PC-3 (cell line): ENCODE results near the gene C17orf114.

Source experiments
- ATAC-seq: fragments of 200-7000 bp; cut with Tn5 transposase; 2 replicates; pipeline ENCODE4 v1.9.1; 2020; ENCODE audit warnings: mild to moderate bottlenecking, moderate library complexity
- BruUV-seq: library from RNA; stranded (reverse); fragments of 400-500 nt; replicated peaks from 2 replicates; lab custom pipeline; 2021; lab: Mats Ljungman, UMichigan
- CTCF ChIA-PET: fragments of 300-600 bp; sonication (Branson Sonifier 250); formaldehyde crosslinking; loops from one replicate; lab custom pipeline; 2022; ENCODE audit warnings: antibody characterized with exemption; lab: Charles Lee
- POLR2A ChIA-PET: fragments of 300-600 bp; sonication (Branson Sonifier 250); formaldehyde crosslinking; loops from one replicate; lab custom pipeline; 2022; ENCODE audit warnings: antibody characterized with exemption; ENCODE audit not compliant: unreplicated experiment; lab: Charles Lee
- DNase-seq: peaks from one replicate; pipeline ENCODE4 v3.0.0-alpha.2; 2015
- H2AFZ ChIP-seq: fragments of 300-600 bp; sonication (generic); 2 replicates; pipeline ENCODE4 v1.6.0; 2016; ENCODE audit warnings: antibody characterized with exemption, low read length
- H3F3A ChIP-seq: fragments of 300-600 bp; sonication (generic); one replicate; pipeline ENCODE4 v1.6.0; 2017; ENCODE audit warnings: antibody characterized with exemption, low read length, control low read depth, mild to moderate bottlenecking; ENCODE audit not compliant: unreplicated experiment
- H3K27ac ChIP-seq: fragments of 300-600 bp; sonication (generic); 2 replicates; pipeline ENCODE4 v1.5.1; 2016; ENCODE audit warnings: mild to moderate bottlenecking, low read length
- H3K27me3 ChIP-seq: fragments of 300-600 bp; sonication (generic); 2 replicates; pipeline ENCODE4 v1.6.1; 2016; ENCODE audit warnings: low read length, mixed read lengths
- H3K36me3 ChIP-seq: fragments of 300-600 bp; sonication (generic); 2 replicates; pipeline ENCODE4 v1.6.1; 2016; ENCODE audit warnings: low read depth, mixed run types, low read length, mixed read lengths
- H3K4me1 ChIP-seq: fragments of 300-600 bp; sonication (generic); 2 replicates; pipeline ENCODE4 v1.5.1; 2016; ENCODE audit warnings: low read length; ENCODE audit not compliant: insufficient read depth
- H3K4me2 ChIP-seq: fragments of 300-600 bp; sonication (generic); 2 replicates; pipeline ENCODE4 v1.6.0; 2016; ENCODE audit warnings: low read length
- H3K4me3 ChIP-seq: fragments of 300-600 bp; sonication (generic); 2 replicates; pipeline ENCODE4 v1.5.1; 2016; ENCODE audit warnings: mild to moderate bottlenecking, low read length, mixed read lengths
- H3K79me2 ChIP-seq: fragments of 300-600 bp; sonication (generic); 2 replicates; pipeline ENCODE4 v1.6.1; 2017; ENCODE audit warnings: low read length, mixed read lengths
- H3K9ac ChIP-seq: fragments of 300-600 bp; sonication (generic); 2 replicates; pipeline ENCODE4 v1.6.0; 2016; ENCODE audit warnings: mild to moderate bottlenecking, low read length
- H3K9me2 ChIP-seq: fragments of 300-600 bp; sonication (generic); replicated peaks from 2 replicates; pipeline ENCODE4 v1.6.1; 2016; ENCODE audit warnings: mixed run types, low read length, mixed read lengths
- H3K9me3 ChIP-seq: fragments of 300-600 bp; sonication (generic); 2 replicates; pipeline ENCODE4 v1.6.1; 2016; ENCODE audit warnings: low read length, mixed read lengths
- H4K20me1 ChIP-seq: fragments of 300-600 bp; sonication (generic); 2 replicates; pipeline ENCODE4 v1.6.1; 2016; ENCODE audit warnings: low read length, mixed read lengths
- CTCF ChIP-seq: fragments of 300-600 bp; sonication (generic); conservative IDR thresholded peaks from 2 replicates; pipeline ENCODE4 v1.5.1; 2017; ENCODE audit warnings: antibody characterized with exemption, low read depth, mild to moderate bottlenecking, low read length
- EZH2 ChIP-seq: fragments of 300-600 bp; sonication (generic); IDR thresholded peaks from one replicate; pipeline ENCODE4 v1.6.1; 2017; ENCODE audit warnings: antibody characterized with exemption, mild to moderate bottlenecking, low read length; ENCODE audit not compliant: unreplicated experiment
- EZH2phosphoT487 ChIP-seq: fragments of 300-600 bp; sonication (generic); IDR thresholded peaks from 2 replicates; pipeline ENCODE4 v1.6.1; 2018; ENCODE audit warnings: mild to moderate bottlenecking, antibody characterized with exemption, low read length, borderline replicate concordance
- intact Hi-C: fragments of 100-400 bp; cut with micrococcal nuclease; formaldehyde crosslinking; loops from 2 replicates; pipeline ENCODE4 v1.9.0; 2023

The C17orf114 gene

GRCh38 chr17:4849011-4849536 lies 46.9 kb upstream of the C17orf114 start:
- H3K27ac ChIP-seq = peak overlapping the region; percentile 100
- DNase-seq (peak; percentile 96), ATAC-seq (peak; percentile 81)
- peaks cover 79% of the 10 kb centered on the region for H3K79me2 ChIP-seq
- CTCF ChIA-PET = interaction anchor here (0.9 to 1.2 kb wide), 2 partner anchors 54 to 59 kb away, joined by 3 read pairs; partner anchors contain the start of gene CHRNE
- peak overlapping the region; percentile 81 for H3K4me2 ChIP-seq
- intact Hi-C loops = no loop called here
- H3K4me1 ChIP-seq = peaks cover 59% of the 10 kb centered on the region
- no peak overlapping the region for H2AFZ ChIP-seq
- POLR2A ChIA-PET = interaction anchor here (0.9 kb wide), 1 partner anchor 9 kb away, joined by 4 read pairs; no protein-coding TSS in a partner anchor
- no peak overlapping the region; the same call in 1 of the 2 replicates for H3K4me3 ChIP-seq
- no peaks in the 10 kb centered on the region for H4K20me1 ChIP-seq
- no peaks in the 10 kb centered on the region for H3K9me2 ChIP-seq
- H3K27me3 ChIP-seq = no peaks in the 10 kb centered on the region
- H3K9ac ChIP-seq = peak overlapping the region; percentile 88
- no peak for TF ChIP-seq EZH2phosphoT487
- TF ChIP-seq EZH2 = no peak
- TF ChIP-seq CTCF = no peak
- no peaks in the 10 kb centered on the region for H3K36me3 ChIP-seq
- H3F3A ChIP-seq = peaks cover 15% of the 10 kb centered on the region
- no peaks in the 10 kb centered on the region for H3K9me3 ChIP-seq
- BruUV-seq = no TSS peak

- H2AFZ ChIP-seq = no peak overlapping the region
- no TSS peak for BruUV-seq
- ATAC-seq (no peak), DNase-seq (no peak)
- peaks cover 51% of the 10 kb centered on the region for H3K4me1 ChIP-seq
- no peak overlapping the region for H3K9ac ChIP-seq
- peaks cover 9% of the 10 kb centered on the region for H3F3A ChIP-seq
- intact Hi-C loops = no loop called here
- H3K79me2 ChIP-seq = peaks cover 83% of the 10 kb centered on the region
- ChIA-PET POLR2A (no interaction called here), CTCF (no interaction called here)
- H3K36me3 ChIP-seq = no peaks in the 10 kb centered on the region
- H3K9me3 ChIP-seq = no peaks in the 10 kb centered on the region
- TF ChIP-seq EZH2 = no peak
- no peak for TF ChIP-seq CTCF
- TF ChIP-seq EZH2phosphoT487 = no peak
- no peaks in the 10 kb centered on the region for H4K20me1 ChIP-seq
- H3K27me3 ChIP-seq = no peaks in the 10 kb centered on the region
- H3K27ac ChIP-seq = peak overlapping the region; percentile 100
- no peaks in the 10 kb centered on the region for H3K9me2 ChIP-seq
- H3K4me3 ChIP-seq = no peak overlapping the region
- H3K4me2 ChIP-seq = peak overlapping the region; percentile 81; the same call in 1 of the 2 replicates
These were observed 44.7 kb upstream of the C17orf114 start for GRCh38 chr17:4846635-4847390.

- Histone ChIP-seq H3K4me1 (peaks cover 49% of the 10 kb centered on the region), H3K36me3 (no peaks in the 10 kb centered on the region), H3K9ac (no peak overlapping the region), H3K27me3 (no peaks in the 10 kb centered on the region), H3F3A (peaks cover 8% of the 10 kb centered on the region), H3K27ac (no peak overlapping the region), H3K79me2 (peaks cover 83% of the 10 kb centered on the region), H4K20me1 (no peaks in the 10 kb centered on the region), H2AFZ (no peak overlapping the region), H3K4me2 (no peak overlapping the region), H3K9me3 (no peaks in the 10 kb centered on the region), H3K4me3 (no peak overlapping the region), H3K9me2 (no peaks in the 10 kb centered on the region)
- CTCF ChIA-PET = no interaction called here
- DNase-seq (no peak), ATAC-seq (no peak)
- TF ChIP-seq CTCF = no peak
- TF ChIP-seq EZH2 = no peak
- TF ChIP-seq EZH2phosphoT487 = no peak
- intact Hi-C loops = no loop called here
- POLR2A ChIA-PET = no interaction called here
- BruUV-seq = no TSS peak
These were observed 43.0 kb upstream of the C17orf114 start for GRCh38 chr17:4845118-4845517.
